Measurements from ENCODE around the gene SUN2.

Gene SUN2

GRCh38 chr22:38753948-38754750, 1.6 kb downstream of the SUN2 start:
- H3K4me3 ChIP-seq (ENCODE audit: low read depth, low read length): peak overlapping the region; percentile 74
- H3K79me2 ChIP-seq (ENCODE audit: control insufficient read depth, insufficient read depth, low read length, unreplicated experiment): peaks cover 10% of the 10 kb centered on the region
- H2AFZ ChIP-seq (ENCODE audit: low read length, unreplicated experiment): no peak overlapping the region
- H3K27me3 ChIP-seq (ENCODE audit: insufficient read depth, low read length): no peaks in the 10 kb centered on the region
- peaks cover 8% of the 10 kb centered on the region for H3K4me1 ChIP-seq (ENCODE audit: control insufficient read depth, insufficient read depth, low read length, unreplicated experiment)
- H3K27ac ChIP-seq (ENCODE audit: low read depth, low read length): peak overlapping the region; percentile 88
- H3K36me3 ChIP-seq (ENCODE audit: insufficient read depth, low read length): no peaks in the 10 kb centered on the region

- H3K4me1 ChIP-seq (ENCODE audit: control insufficient read depth, insufficient read depth, low read length, unreplicated experiment): peaks cover 8% of the 10 kb centered on the region
- peaks cover 10% of the 10 kb centered on the region for H3K79me2 ChIP-seq (ENCODE audit: control insufficient read depth, insufficient read depth, low read length, unreplicated experiment)
- H3K27me3 ChIP-seq (ENCODE audit: insufficient read depth, low read length): no peaks in the 10 kb centered on the region
- no peak overlapping the region for H2AFZ ChIP-seq (ENCODE audit: low read length, unreplicated experiment)
- H3K36me3 ChIP-seq (ENCODE audit: insufficient read depth, low read length): no peaks in the 10 kb centered on the region
- no peak overlapping the region for H3K4me3 ChIP-seq (ENCODE audit: low read depth, low read length)
- no peak overlapping the region for H3K27ac ChIP-seq (ENCODE audit: low read depth, low read length)
These were observed 4.1 kb downstream of the SUN2 start for GRCh38 chr22:38751422-38752346.

- Histone ChIP-seq H2AFZ (ENCODE audit: low read length, unreplicated experiment) (no peak overlapping the region), H3K36me3 (ENCODE audit: insufficient read depth, low read length) (no peaks in the 10 kb centered on the region), H3K27ac (ENCODE audit: low read depth, low read length) (no peak overlapping the region), H3K27me3 (ENCODE audit: insufficient read depth, low read length) (no peaks in the 10 kb centered on the region), H3K4me3 (ENCODE audit: low read depth, low read length) (no peak overlapping the region), H3K4me1 (ENCODE audit: control insufficient read depth, insufficient read depth, low read length, unreplicated experiment) (peaks cover 8% of the 10 kb centered on the region), H3K79me2 (ENCODE audit: control insufficient read depth, insufficient read depth, low read length, unreplicated experiment) (peaks cover 10% of the 10 kb centered on the region)
These were observed 4.8 kb downstream of the SUN2 start for GRCh38 chr22:38751066-38751421.

GRCh38 chr22:38750638-38751037, 5.2 kb downstream of the SUN2 start:
- Histone ChIP-seq H3K4me3 (ENCODE audit: low read depth, low read length) (no peak overlapping the region), H2AFZ (ENCODE audit: low read length, unreplicated experiment) (no peak overlapping the region), H3K36me3 (ENCODE audit: insufficient read depth, low read length) (no peaks in the 10 kb centered on the region), H3K27me3 (ENCODE audit: insufficient read depth, low read length) (no peaks in the 10 kb centered on the region), H3K79me2 (ENCODE audit: control insufficient read depth, insufficient read depth, low read length, unreplicated experiment) (peaks cover 10% of the 10 kb centered on the region), H3K4me1 (ENCODE audit: control insufficient read depth, insufficient read depth, low read length, unreplicated experiment) (peaks cover 8% of the 10 kb centered on the region), H3K27ac (ENCODE audit: low read depth, low read length) (no peak overlapping the region)

- no peak overlapping the region for H3K4me3 ChIP-seq (ENCODE audit: low read depth, low read length)
- H3K27ac ChIP-seq (ENCODE audit: low read depth, low read length): no peak overlapping the region
- no peaks in the 10 kb centered on the region for H3K36me3 ChIP-seq (ENCODE audit: insufficient read depth, low read length)
- no peaks in the 10 kb centered on the region for H3K27me3 ChIP-seq (ENCODE audit: insufficient read depth, low read length)
- peaks cover 8% of the 10 kb centered on the region for H3K4me1 ChIP-seq (ENCODE audit: control insufficient read depth, insufficient read depth, low read length, unreplicated experiment)
- H2AFZ ChIP-seq (ENCODE audit: low read length, unreplicated experiment): no peak overlapping the region
- peaks cover 10% of the 10 kb centered on the region for H3K79me2 ChIP-seq (ENCODE audit: control insufficient read depth, insufficient read depth, low read length, unreplicated experiment)
These were observed 5.7 kb downstream of the SUN2 start for GRCh38 chr22:38750104-38750503.

- Histone ChIP-seq H3K4me3 (ENCODE audit: low read depth, low read length) (no peak overlapping the region), H3K79me2 (ENCODE audit: control insufficient read depth, insufficient read depth, low read length, unreplicated experiment) (peaks cover 2% of the 10 kb centered on the region), H3K27me3 (ENCODE audit: insufficient read depth, low read length) (no peaks in the 10 kb centered on the region), H3K4me1 (ENCODE audit: control insufficient read depth, insufficient read depth, low read length, unreplicated experiment) (peaks cover 1% of the 10 kb centered on the region), H3K36me3 (ENCODE audit: insufficient read depth, low read length) (no peaks in the 10 kb centered on the region), H2AFZ (ENCODE audit: low read length, unreplicated experiment) (no peak overlapping the region), H3K27ac (ENCODE audit: low read depth, low read length) (no peak overlapping the region)
These were observed 7.2 kb downstream of the SUN2 start for GRCh38 chr22:38748487-38749136.

- Histone ChIP-seq H3K36me3 (ENCODE audit: insufficient read depth, low read length) (no peaks in the 10 kb centered on the region), H3K27me3 (ENCODE audit: insufficient read depth, low read length) (no peaks in the 10 kb centered on the region), H3K4me1 (ENCODE audit: control insufficient read depth, insufficient read depth, low read length, unreplicated experiment) (no peaks in the 10 kb centered on the region), H2AFZ (ENCODE audit: low read length, unreplicated experiment) (no peak overlapping the region), H3K4me3 (ENCODE audit: low read depth, low read length) (no peak overlapping the region), H3K79me2 (ENCODE audit: control insufficient read depth, insufficient read depth, low read length, unreplicated experiment) (no peaks in the 10 kb centered on the region), H3K27ac (ENCODE audit: low read depth, low read length) (no peak overlapping the region)
These were observed 9.9 kb downstream of the SUN2 start for GRCh38 chr22:38745676-38746460.

GRCh38 chr22:38744981-38745380, 10.8 kb downstream of the SUN2 start:
- Histone ChIP-seq H3K4me1 (ENCODE audit: control insufficient read depth, insufficient read depth, low read length, unreplicated experiment) (no peaks in the 10 kb centered on the region), H3K27ac (ENCODE audit: low read depth, low read length) (no peak overlapping the region), H3K4me3 (ENCODE audit: low read depth, low read length) (no peak overlapping the region), H3K79me2 (ENCODE audit: control insufficient read depth, insufficient read depth, low read length, unreplicated experiment) (no peaks in the 10 kb centered on the region), H3K27me3 (ENCODE audit: insufficient read depth, low read length) (no peaks in the 10 kb centered on the region), H2AFZ (ENCODE audit: low read length, unreplicated experiment) (no peak overlapping the region), H3K36me3 (ENCODE audit: insufficient read depth, low read length) (no peaks in the 10 kb centered on the region)

GRCh38 chr22:38742176-38742942, 13.4 kb downstream of the SUN2 start:
- Histone ChIP-seq H3K4me3 (ENCODE audit: low read depth, low read length) (no peak overlapping the region), H3K27me3 (ENCODE audit: insufficient read depth, low read length) (no peaks in the 10 kb centered on the region), H3K36me3 (ENCODE audit: insufficient read depth, low read length) (no peaks in the 10 kb centered on the region), H2AFZ (ENCODE audit: low read length, unreplicated experiment) (no peak overlapping the region), H3K4me1 (ENCODE audit: control insufficient read depth, insufficient read depth, low read length, unreplicated experiment) (no peaks in the 10 kb centered on the region), H3K27ac (ENCODE audit: low read depth, low read length) (no peak overlapping the region), H3K79me2 (ENCODE audit: control insufficient read depth, insufficient read depth, low read length, unreplicated experiment) (no peaks in the 10 kb centered on the region)

Data from ACC112 (cell line).